Measurements from ENCODE around the gene CCR5AS.

Gene CCR5AS

DNA sequence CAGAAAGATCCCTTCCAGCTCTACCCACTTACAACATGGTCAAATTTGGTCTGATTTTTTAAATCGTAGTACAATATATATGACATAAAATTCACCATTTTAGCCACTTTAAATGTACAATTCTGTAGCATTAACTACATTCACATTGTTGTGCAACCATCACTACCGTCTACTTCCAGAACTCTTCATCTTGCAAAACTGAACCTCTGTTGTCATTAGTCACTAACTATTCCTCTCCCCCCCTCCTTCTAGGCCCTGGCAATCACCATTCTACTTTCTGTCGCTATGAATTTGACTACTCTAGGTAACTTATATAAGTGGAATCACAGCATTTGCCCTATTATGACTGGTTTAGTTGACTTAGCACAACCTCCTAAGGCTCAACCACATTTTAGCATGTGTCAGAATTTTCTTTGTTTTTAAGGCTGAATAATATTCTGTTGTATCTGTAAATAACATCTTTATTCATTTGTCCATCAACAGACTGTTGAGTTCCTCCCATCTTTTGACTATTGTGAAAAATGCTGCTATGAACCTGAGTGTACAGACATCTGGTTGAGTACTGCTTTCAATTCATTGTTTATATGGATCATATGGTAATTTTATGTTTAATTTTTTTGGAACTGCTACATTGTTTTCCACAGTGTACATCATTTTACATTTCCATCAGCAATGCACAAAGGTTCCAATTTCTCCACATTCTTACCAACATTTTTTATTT, 88.5 kb downstream of the CCR5AS start:
- Histone ChIP-seq H3K4me3 (ENCODE audit: insufficient read length, low read depth) (no peak overlapping the region), H3K36me3 (ENCODE audit: insufficient read depth, insufficient read length, low read length) (no peaks in the 10 kb centered on the region), H3K9ac (ENCODE audit: insufficient read length, low read depth) (no peak overlapping the region), H3K4me1 (ENCODE audit: insufficient read depth, insufficient read length) (no peaks in the 10 kb centered on the region), H3K27me3 (ENCODE audit: insufficient read depth, insufficient read length) (no peaks in the 10 kb centered on the region), H3K9me3 (ENCODE audit: insufficient read depth, low read length) (peaks cover 4% of the 10 kb centered on the region; the same call in 1 of the 2 replicates)
- no peak for DNase-seq (ENCODE audit: low read depth, low spot score)
- no peak for TF ChIP-seq SUZ12 (IDR thresholded peaks at IDR 0.05; ENCODE audit: extremely low read depth, insufficient read depth, insufficient read length)
- TF ChIP-seq ZNF274 (IDR thresholded peaks at IDR 0.05; ENCODE audit: low read depth, low read length) = no peak
- TF ChIP-seq YY1 (IDR thresholded peaks at IDR 0.05; ENCODE audit: insufficient read depth, insufficient read length) = no peak

DNA sequence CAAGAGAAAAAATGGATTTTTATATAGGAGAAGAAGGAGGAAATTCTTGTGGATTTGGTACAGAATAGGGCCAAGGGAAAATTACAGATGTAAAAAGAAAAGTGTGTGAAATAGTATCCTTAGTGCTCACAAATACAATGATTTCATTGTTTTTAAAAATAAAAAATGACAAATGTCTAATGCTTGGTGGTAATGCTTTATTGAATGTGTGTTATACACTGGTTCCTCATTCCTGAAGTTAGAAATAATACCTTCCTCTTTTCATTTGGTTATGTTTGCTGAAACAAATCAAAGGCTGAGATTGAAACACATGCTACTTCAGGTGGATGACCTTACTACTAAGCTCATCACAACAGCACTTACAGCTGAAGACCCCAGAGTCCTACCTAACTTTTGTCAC, 90.7 kb downstream of the CCR5AS start:
- Histone ChIP-seq H3K27me3 (ENCODE audit: insufficient read depth, insufficient read length) (no peaks in the 10 kb centered on the region), H3K4me1 (ENCODE audit: insufficient read depth, insufficient read length) (no peaks in the 10 kb centered on the region), H3K4me3 (ENCODE audit: insufficient read length, low read depth) (no peak overlapping the region), H3K9me3 (ENCODE audit: insufficient read depth, low read length) (peaks cover 4% of the 10 kb centered on the region; the same call in 1 of the 2 replicates), H3K9ac (ENCODE audit: insufficient read length, low read depth) (no peak overlapping the region), H3K36me3 (ENCODE audit: insufficient read depth, insufficient read length, low read length) (no peaks in the 10 kb centered on the region)
- DNase-seq (ENCODE audit: low read depth, low spot score) = no peak
- no peak for TF ChIP-seq ZNF274 (IDR thresholded peaks at IDR 0.05; ENCODE audit: low read depth, low read length)
- TF ChIP-seq YY1 (IDR thresholded peaks at IDR 0.05; ENCODE audit: insufficient read depth, insufficient read length) = no peak
- TF ChIP-seq SUZ12 (IDR thresholded peaks at IDR 0.05; ENCODE audit: extremely low read depth, insufficient read depth, insufficient read length) = no peak

DNA sequence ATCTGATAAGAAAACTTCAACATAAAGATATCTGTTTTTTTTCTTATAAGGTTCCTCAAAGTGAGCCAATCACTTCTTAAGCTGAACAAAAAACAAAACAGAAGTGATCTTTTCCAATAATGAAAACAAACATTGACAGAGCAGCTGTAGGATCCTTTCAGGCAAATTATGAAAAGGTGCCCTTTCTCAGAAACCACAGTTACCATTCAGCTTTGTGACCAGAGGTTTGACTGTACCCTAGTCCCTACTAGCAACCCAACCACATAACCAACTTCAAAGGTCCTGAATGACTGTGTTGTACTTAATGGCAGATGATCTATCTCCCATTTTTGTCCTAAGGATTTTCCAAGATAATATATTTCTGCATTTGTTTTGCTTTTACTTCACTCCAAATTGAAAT, 92.3 kb downstream of the CCR5AS start:
- H3K9ac ChIP-seq (ENCODE audit: insufficient read length, low read depth) = no peak overlapping the region
- peaks cover 4% of the 10 kb centered on the region; the same call in 1 of the 2 replicates for H3K9me3 ChIP-seq (ENCODE audit: insufficient read depth, low read length)
- H3K27me3 ChIP-seq (ENCODE audit: insufficient read depth, insufficient read length) = no peaks in the 10 kb centered on the region
- H3K4me1 ChIP-seq (ENCODE audit: insufficient read depth, insufficient read length) = no peaks in the 10 kb centered on the region
- H3K36me3 ChIP-seq (ENCODE audit: insufficient read depth, insufficient read length, low read length) = no peaks in the 10 kb centered on the region
- DNase-seq (ENCODE audit: low read depth, low spot score) = no peak
- H3K4me3 ChIP-seq (ENCODE audit: insufficient read length, low read depth) = no peak overlapping the region
- TF ChIP-seq ZNF274 (IDR thresholded peaks at IDR 0.05; ENCODE audit: low read depth, low read length) (no peak), SUZ12 (IDR thresholded peaks at IDR 0.05; ENCODE audit: extremely low read depth, insufficient read depth, insufficient read length) (no peak), YY1 (IDR thresholded peaks at IDR 0.05; ENCODE audit: insufficient read depth, insufficient read length) (no peak)
